ENCODE measurements around the gene ME3.

ME3 gene

GRCh38 chr11:86453290-86454030 is 219.0 kb downstream of the ME3 start:
- no CpG with 5 or more reads among the region's 2 CpGs for WGBS (ENCODE audit: extremely low coverage, insufficient coverage, low lambda C conversion rate)
- Histone ChIP-seq H2AK5ac (ENCODE audit: low read length) (no peak overlapping the region), H2BK5ac (ENCODE audit: low read length) (no peak overlapping the region), H3K18ac (ENCODE audit: low read length) (no peak overlapping the region), H3K4ac (ENCODE audit: low read depth, low read length) (no peak overlapping the region), H3K4me2 (ENCODE audit: low read length) (no peak overlapping the region), H2BK120ac (ENCODE audit: low read depth, low read length) (no peak overlapping the region), H3K36me3 (ENCODE audit: control insufficient read depth, insufficient read depth, low read length) (no peaks in the 10 kb centered on the region), H4K8ac (ENCODE audit: low read depth, low read length) (no peak overlapping the region), H3K27me3 (ENCODE audit: insufficient read depth, low read length, poor library complexity) (no peaks in the 10 kb centered on the region), H3K23ac (ENCODE audit: low read length) (no peak overlapping the region), H3K4me1 (ENCODE audit: control insufficient read depth, low read depth, low read length) (peaks cover 2% of the 10 kb centered on the region), H2BK15ac (replicated peaks; ENCODE audit: low read depth) (no peak overlapping the region), H3K79me1 (ENCODE audit: low read length) (no peaks in the 10 kb centered on the region), H4K5ac (ENCODE audit: low read length) (no peak overlapping the region), H3K4me3 (ENCODE audit: low read length) (no peak overlapping the region), H3K56ac (ENCODE audit: low read length) (no peak overlapping the region), H3K79me2 (ENCODE audit: control insufficient read depth, insufficient read depth, low read length) (no peaks in the 10 kb centered on the region), H3K27ac (ENCODE audit: low read depth, low read length) (no peak overlapping the region), H3K9ac (ENCODE audit: low read length) (no peak overlapping the region)
- peak; percentile 23 for DNase-seq

- H3K27ac ChIP-seq (ENCODE audit: low read depth, low read length) = no peak overlapping the region
- no peak overlapping the region for H4K8ac ChIP-seq (ENCODE audit: low read depth, low read length)
- no peaks in the 10 kb centered on the region for H3K79me2 ChIP-seq (ENCODE audit: control insufficient read depth, insufficient read depth, low read length)
- no peaks in the 10 kb centered on the region for H3K79me1 ChIP-seq (ENCODE audit: low read length)
- no peak overlapping the region for H3K56ac ChIP-seq (ENCODE audit: low read length)
- H2BK5ac ChIP-seq (ENCODE audit: low read length) = no peak overlapping the region
- H3K9ac ChIP-seq (ENCODE audit: low read length) = no peak overlapping the region
- no CpG with 5 or more reads among the region's 5 CpGs for WGBS (ENCODE audit: extremely low coverage, insufficient coverage, low lambda C conversion rate)
- no peaks in the 10 kb centered on the region for H3K4me1 ChIP-seq (ENCODE audit: control insufficient read depth, low read depth, low read length)
- H4K5ac ChIP-seq (ENCODE audit: low read length) = no peak overlapping the region
- H3K27me3 ChIP-seq (ENCODE audit: insufficient read depth, low read length, poor library complexity) = no peaks in the 10 kb centered on the region
- H2AK5ac ChIP-seq (ENCODE audit: low read length) = no peak overlapping the region
- H3K4ac ChIP-seq (ENCODE audit: low read depth, low read length) = no peak overlapping the region
- no peak overlapping the region for H3K4me2 ChIP-seq (ENCODE audit: low read length)
- H3K23ac ChIP-seq (ENCODE audit: low read length) = no peak overlapping the region
- no peak overlapping the region for H3K18ac ChIP-seq (ENCODE audit: low read length)
- H3K4me3 ChIP-seq (ENCODE audit: low read length) = no peak overlapping the region
- no peaks in the 10 kb centered on the region for H3K36me3 ChIP-seq (ENCODE audit: control insufficient read depth, insufficient read depth, low read length)
- DNase-seq = no peak
- no peak overlapping the region for H2BK120ac ChIP-seq (ENCODE audit: low read depth, low read length)
- no peak overlapping the region for H2BK15ac ChIP-seq (replicated peaks; ENCODE audit: low read depth)
These were observed 222.3 kb downstream of the ME3 start for GRCh38 chr11:86449993-86450629.

- Histone ChIP-seq H2BK15ac (replicated peaks; ENCODE audit: low read depth) (no peak overlapping the region), H3K4ac (ENCODE audit: low read depth, low read length) (no peak overlapping the region)
- DNase-seq = no peak
These were observed 224.5 kb downstream of the ME3 start for GRCh38 chr11:86447763-86448480.

GRCh38 chr11:86446924-86447285 is 225.5 kb downstream of the ME3 start:
- no peak overlapping the region for H3K18ac ChIP-seq (ENCODE audit: low read length)
- no peaks in the 10 kb centered on the region for H3K79me1 ChIP-seq (ENCODE audit: low read length)
- no peak overlapping the region for H4K8ac ChIP-seq (ENCODE audit: low read depth, low read length)
- no peaks in the 10 kb centered on the region for H3K36me3 ChIP-seq (ENCODE audit: control insufficient read depth, insufficient read depth, low read length)
- no peak overlapping the region for H4K5ac ChIP-seq (ENCODE audit: low read length)
- H3K23ac ChIP-seq (ENCODE audit: low read length) = no peak overlapping the region
- H2BK120ac ChIP-seq (ENCODE audit: low read depth, low read length) = no peak overlapping the region
- WGBS (ENCODE audit: extremely low coverage, insufficient coverage, low lambda C conversion rate) = no CpG with 5 or more reads among the region's 12 CpGs
- no peak overlapping the region for H3K56ac ChIP-seq (ENCODE audit: low read length)
- no peak overlapping the region for H3K4me2 ChIP-seq (ENCODE audit: low read length)
- H3K4me3 ChIP-seq (ENCODE audit: low read length) = no peak overlapping the region
- H3K27me3 ChIP-seq (ENCODE audit: insufficient read depth, low read length, poor library complexity) = no peaks in the 10 kb centered on the region
- H3K79me2 ChIP-seq (ENCODE audit: control insufficient read depth, insufficient read depth, low read length) = no peaks in the 10 kb centered on the region
- no peak overlapping the region for H2AK5ac ChIP-seq (ENCODE audit: low read length)
- no peak overlapping the region for H2BK5ac ChIP-seq (ENCODE audit: low read length)
- no peak overlapping the region for H3K4ac ChIP-seq (ENCODE audit: low read depth, low read length)
- no peak overlapping the region for H2BK15ac ChIP-seq (replicated peaks; ENCODE audit: low read depth)
- DNase-seq = no peak
- H3K27ac ChIP-seq (ENCODE audit: low read depth, low read length) = no peak overlapping the region
- no peaks in the 10 kb centered on the region for H3K4me1 ChIP-seq (ENCODE audit: control insufficient read depth, low read depth, low read length)
- no peak overlapping the region for H3K9ac ChIP-seq (ENCODE audit: low read length)

More at GRCh38 chr11:86447763-86448480, 224.5 kb downstream of the ME3 start:
- Histone ChIP-seq H3K79me1 (ENCODE audit: low read length) (no peaks in the 10 kb centered on the region), H3K4me1 (ENCODE audit: control insufficient read depth, low read depth, low read length) (no peaks in the 10 kb centered on the region), H4K8ac (ENCODE audit: low read depth, low read length) (no peak overlapping the region), H4K5ac (ENCODE audit: low read length) (no peak overlapping the region), H2BK5ac (ENCODE audit: low read length) (no peak overlapping the region), H3K4me2 (ENCODE audit: low read length) (no peak overlapping the region), H3K18ac (ENCODE audit: low read length) (no peak overlapping the region), H2AK5ac (ENCODE audit: low read length) (no peak overlapping the region), H3K27ac (ENCODE audit: low read depth, low read length) (no peak overlapping the region), H3K23ac (ENCODE audit: low read length) (no peak overlapping the region), H3K9ac (ENCODE audit: low read length) (no peak overlapping the region), H2BK120ac (ENCODE audit: low read depth, low read length) (no peak overlapping the region), H3K36me3 (ENCODE audit: control insufficient read depth, insufficient read depth, low read length) (no peaks in the 10 kb centered on the region), H3K56ac (ENCODE audit: low read length) (no peak overlapping the region), H3K27me3 (ENCODE audit: insufficient read depth, low read length, poor library complexity) (no peaks in the 10 kb centered on the region), H3K79me2 (ENCODE audit: control insufficient read depth, insufficient read depth, low read length) (no peaks in the 10 kb centered on the region), H3K4me3 (ENCODE audit: low read length) (no peak overlapping the region)
- no CpG with 5 or more reads among the region's 3 CpGs for WGBS (ENCODE audit: extremely low coverage, insufficient coverage, low lambda C conversion rate)

- H3K56ac ChIP-seq (ENCODE audit: low read length) = no peak overlapping the region
- no peak overlapping the region for H3K4me3 ChIP-seq (ENCODE audit: low read length)
- no peak for DNase-seq
- no peaks in the 10 kb centered on the region for H3K36me3 ChIP-seq (ENCODE audit: control insufficient read depth, insufficient read depth, low read length)
- H3K79me2 ChIP-seq (ENCODE audit: control insufficient read depth, insufficient read depth, low read length) = no peaks in the 10 kb centered on the region
- H3K79me1 ChIP-seq (ENCODE audit: low read length) = no peaks in the 10 kb centered on the region
- no peak overlapping the region for H3K18ac ChIP-seq (ENCODE audit: low read length)
- H2AK5ac ChIP-seq (ENCODE audit: low read length) = no peak overlapping the region
- H3K27ac ChIP-seq (ENCODE audit: low read depth, low read length) = no peak overlapping the region
- H3K4me1 ChIP-seq (ENCODE audit: control insufficient read depth, low read depth, low read length) = no peaks in the 10 kb centered on the region
- no peak overlapping the region for H3K4ac ChIP-seq (ENCODE audit: low read depth, low read length)
- no CpG with 5 or more reads among the region's 8 CpGs for WGBS (ENCODE audit: extremely low coverage, insufficient coverage, low lambda C conversion rate)
- H2BK120ac ChIP-seq (ENCODE audit: low read depth, low read length) = no peak overlapping the region
- H4K8ac ChIP-seq (ENCODE audit: low read depth, low read length) = no peak overlapping the region
- no peak overlapping the region for H2BK15ac ChIP-seq (replicated peaks; ENCODE audit: low read depth)
- no peak overlapping the region for H4K5ac ChIP-seq (ENCODE audit: low read length)
- H3K4me2 ChIP-seq (ENCODE audit: low read length) = no peak overlapping the region
- no peak overlapping the region for H3K9ac ChIP-seq (ENCODE audit: low read length)
- H2BK5ac ChIP-seq (ENCODE audit: low read length) = no peak overlapping the region
- H3K23ac ChIP-seq (ENCODE audit: low read length) = no peak overlapping the region
- H3K27me3 ChIP-seq (ENCODE audit: insufficient read depth, low read length, poor library complexity) = no peaks in the 10 kb centered on the region
These were observed 226.1 kb downstream of the ME3 start for GRCh38 chr11:86446163-86446923.

All from mesendoderm (in vitro differentiated cells).